ENCODE measurements around the gene SFSWAP.
"Not testable (repeated sequence)": the region's sequence is repeated elsewhere in the genome, so short reads cannot be mapped to it uniquely, and the experiment has no call there.

Gene SFSWAP

GRCh38 chr12:131738196-131738595 is 27.3 kb downstream of the SFSWAP start:
- no peak for DNase-seq (ENCODE audit: low read depth)
- no peak for TF ChIP-seq CTCF (conservative IDR thresholded peaks at IDR 0.05; ENCODE audit: low read length)

GRCh38 chr12:131740626-131741025 is 29.7 kb downstream of the SFSWAP start:
- H3K4me3 ChIP-seq (ENCODE audit: low read length) = no peak overlapping the region
- no peak for DNase-seq (ENCODE audit: low read depth)

More at GRCh38 chr12:131738196-131738595, 27.3 kb downstream of the SFSWAP start:
- no peak overlapping the region for H3K4me3 ChIP-seq (ENCODE audit: low read length)

GRCh38 chr12:131742761-131743160 is 31.9 kb downstream of the SFSWAP start:
- H3K4me3 ChIP-seq (ENCODE audit: low read length); DNase-seq (ENCODE audit: low read depth): not testable (repeated sequence)

More at GRCh38 chr12:131740626-131741025, 29.7 kb downstream of the SFSWAP start:
- TF ChIP-seq CTCF (conservative IDR thresholded peaks at IDR 0.05; ENCODE audit: low read length) = no peak

GRCh38 chr12:131743410-131743809 is 32.5 kb downstream of the SFSWAP start:
- DNase-seq (ENCODE audit: low read depth) = not testable (repeated sequence)

GRCh38 chr12:131743880-131744279 is 33.0 kb downstream of the SFSWAP start:
- not testable (repeated sequence) for H3K4me3 ChIP-seq (ENCODE audit: low read length); DNase-seq (ENCODE audit: low read depth)

More at GRCh38 chr12:131743410-131743809, 32.5 kb downstream of the SFSWAP start:
- H3K4me3 ChIP-seq (ENCODE audit: low read length) = not testable (repeated sequence)

GRCh38 chr12:131744675-131745074 is 33.8 kb downstream of the SFSWAP start:
- not testable (repeated sequence) for DNase-seq (ENCODE audit: low read depth); H3K4me3 ChIP-seq (ENCODE audit: low read length)

- TF ChIP-seq CTCF (conservative IDR thresholded peaks at IDR 0.05; ENCODE audit: low read length) = no peak
- DNase-seq (ENCODE audit: low read depth) = no peak
- no peak overlapping the region for H3K4me3 ChIP-seq (ENCODE audit: low read length)
These were observed 34.8 kb downstream of the SFSWAP start for GRCh38 chr12:131745706-131746105.

GRCh38 chr12:131747276-131748177 is 36.6 kb downstream of the SFSWAP start:
- TF ChIP-seq CTCF (conservative IDR thresholded peaks at IDR 0.05; ENCODE audit: low read length) = no peak
- H3K4me3 ChIP-seq (ENCODE audit: low read length) = no peak overlapping the region
- DNase-seq (ENCODE audit: low read depth) = no peak

GRCh38 chr12:131749618-131750315 is 38.9 kb downstream of the SFSWAP start:
- DNase-seq (ENCODE audit: low read depth) = no peak
- H3K4me3 ChIP-seq (ENCODE audit: low read length) = no peak overlapping the region
- no peak for TF ChIP-seq CTCF (conservative IDR thresholded peaks at IDR 0.05; ENCODE audit: low read length)
